ENCODE measurements around the gene CNOT6L. TPM values are rescaled to one million over a fixed set of nuclear protein-coding genes. Genes with fewer than 3 reads are reported as not detected.

The CNOT6L gene
- total and polyA plus RNA-seq, 2 of the 13 experiments (the other 11 are each of a cell fraction or from before 2014, with no cell fraction given): 7.9 to 13.5 TPM

GRCh38 chr4:77819843-77820648, 878 bp upstream of the CNOT6L start (continued):
- TF ChIP-seq CENPX (CRISPR knock-in tag; IDR thresholded peaks at IDR 0.05) (no peak), ZNF574 (CRISPR knock-in tag; IDR thresholded peaks at IDR 0.05) (peak; percentile 85), BRD4 (CRISPR knock-in tag; IDR thresholded peaks at IDR 0.05) (no peak), PATZ1 (CRISPR knock-in tag; IDR thresholded peaks at IDR 0.05) (peak; percentile 73), ZNF430 (CRISPR knock-in tag; IDR thresholded peaks at IDR 0.05) (peak; percentile 75), CREB3 (CRISPR knock-in tag; IDR thresholded peaks at IDR 0.05) (peak; percentile 43; the same call in 1 of the 2 replicates), EHMT2 (IDR thresholded peaks at IDR 0.05; ENCODE audit: borderline replicate concordance, low read depth, low read length) (no peak), ZNF614 (CRISPR knock-in tag; IDR thresholded peaks at IDR 0.05; ENCODE audit: borderline replicate concordance) (0 out of 2 replicates have a peak, but pooled peaks have one; percentile 57), ZNF354B (CRISPR knock-in tag; IDR thresholded peaks at IDR 0.05) (0 out of 2 replicates have a peak, but pooled peaks have one; percentile 18), TAF1 (CRISPR knock-in tag; IDR thresholded peaks at IDR 0.05) (peak; percentile 74), SRF (IDR thresholded peaks at IDR 0.05; ENCODE audit: low read depth, low read length) (no peak), MYC (CRISPR knock-in tag; IDR thresholded peaks at IDR 0.05; ENCODE audit: borderline replicate concordance) (peak; percentile 45; the same call in 1 of the 2 replicates), ARNT2 (CRISPR knock-in tag; IDR thresholded peaks at IDR 0.05; ENCODE audit: low read depth) (peak; percentile 89)
